NCI-H2081 (cell line): ENCODE measurements around the gene INTS2.
A peak's percentile ranks its signal among the peaks of the same experiment; 100 is the strongest.
"Not testable (repeated sequence)": the region's sequence is repeated elsewhere in the genome, so short reads cannot be mapped to it uniquely, and the experiment has no call there.

Experiments
- DNase-seq, 2 experiments: peaks; one replicate each; lab custom pipeline; 2025; lab: John Stamatoyannopoulos, UW

INTS2 gene

GRCh38 chr17:61927208-61928100 lies at the start of gene INTS2:
Gene INTS2 (minus strand): TSS chr17:61927982. CDS start chr17:61926644, 1,338 bp downstream.
- peak; percentile 94 to 96 for DNase-seq

- no peak for DNase-seq
These were observed 46.3 kb upstream of the INTS2 start for GRCh38 chr17:61974115-61974514.

- no peak for DNase-seq
These were observed 44.5 kb upstream of the INTS2 start for GRCh38 chr17:61972311-61972710.

- no peak for DNase-seq
These were observed 42.2 kb upstream of the INTS2 start for GRCh38 chr17:61970030-61970429.

- no peak for DNase-seq
These were observed 41.0 kb upstream of the INTS2 start for GRCh38 chr17:61968757-61969156.

- no peak for DNase-seq
These were observed 39.9 kb upstream of the INTS2 start for GRCh38 chr17:61967729-61968128.

- DNase-seq = no peak
These were observed 38.4 kb upstream of the INTS2 start for GRCh38 chr17:61966191-61966590.

GRCh38 chr17:61955619-61956018 lies 27.8 kb upstream of the INTS2 start:
- no peak for DNase-seq

- no peak for DNase-seq
These were observed 19.7 kb upstream of the INTS2 start for GRCh38 chr17:61947367-61948078.

GRCh38 chr17:61946359-61946758 lies 18.6 kb upstream of the INTS2 start:
- no peak for DNase-seq

- no peak for DNase-seq
These were observed 15.3 kb upstream of the INTS2 start for GRCh38 chr17:61943117-61943516.

- no peak for DNase-seq
These were observed 14.3 kb upstream of the INTS2 start for GRCh38 chr17:61942085-61942484.

- DNase-seq = no peak
These were observed 287 bp upstream of the INTS2 start for GRCh38 chr17:61928101-61928436.

GRCh38 chr17:61926826-61927207 lies 965 bp downstream of the INTS2 start:
- no peak for DNase-seq

GRCh38 chr17:61915162-61915561 lies 12.6 kb downstream of the INTS2 start:
- DNase-seq = not testable (repeated sequence)

GRCh38 chr17:61908292-61909037 lies 19.3 kb downstream of the INTS2 start:
- no peak for DNase-seq

- no peak for DNase-seq
These were observed 20.4 kb downstream of the INTS2 start for GRCh38 chr17:61907361-61907760.

- DNase-seq = no peak
These were observed 23.6 kb downstream of the INTS2 start for GRCh38 chr17:61904094-61904710.

- no peak for DNase-seq
These were observed 24.5 kb downstream of the INTS2 start for GRCh38 chr17:61903251-61903650.

- DNase-seq = no peak
These were observed 30.1 kb downstream of the INTS2 start for GRCh38 chr17:61897548-61898180.

- no peak for DNase-seq
These were observed 32.4 kb downstream of the INTS2 start for GRCh38 chr17:61895391-61895790.

- DNase-seq = not testable (repeated sequence)
These were observed 33.5 kb downstream of the INTS2 start for GRCh38 chr17:61894310-61894709.
